Measurements from ENCODE around the gene LRRC15.

LRRC15 gene

GRCh38 chr3:194333212-194333980 is 36.1 kb downstream of the LRRC15 start:
- peak; percentile 76 for DNase-seq (ENCODE audit: low read depth, low spot score)

- DNase-seq (ENCODE audit: low read depth, low spot score) = no peak
Measured at GRCh38 chr3:194332858-194333211, 36.7 kb downstream of the LRRC15 start.

GRCh38 chr3:194330579-194330978 is 39.0 kb downstream of the LRRC15 start:
- DNase-seq (ENCODE audit: low read depth, low spot score) = no peak

- no peak for DNase-seq (ENCODE audit: low read depth, low spot score)
Measured at GRCh38 chr3:194330160-194330559, 39.4 kb downstream of the LRRC15 start.

- no peak for DNase-seq (ENCODE audit: low read depth, low spot score)
Measured at GRCh38 chr3:194329583-194329965, 40.0 kb downstream of the LRRC15 start.

- DNase-seq (ENCODE audit: low read depth, low spot score) = no peak
Measured at GRCh38 chr3:194328942-194329582, 40.5 kb downstream of the LRRC15 start.

- DNase-seq (ENCODE audit: low read depth, low spot score) = no peak
Measured at GRCh38 chr3:194328053-194328657, 41.4 kb downstream of the LRRC15 start.

GRCh38 chr3:194327218-194328052 is 42.1 kb downstream of the LRRC15 start:
- no peak for DNase-seq (ENCODE audit: low read depth, low spot score)

GRCh38 chr3:194326968-194327217 is 42.6 kb downstream of the LRRC15 start:
- DNase-seq (ENCODE audit: low read depth, low spot score) = no peak

GRCh38 chr3:194326192-194326967 is 43.2 kb downstream of the LRRC15 start:
- no peak for DNase-seq (ENCODE audit: low read depth, low spot score)

- no peak for DNase-seq (ENCODE audit: low read depth, low spot score)
Measured at GRCh38 chr3:194325424-194326153, 44.0 kb downstream of the LRRC15 start.

- no peak for DNase-seq (ENCODE audit: low read depth, low spot score)
Measured at GRCh38 chr3:194324823-194325327, 44.7 kb downstream of the LRRC15 start.

GRCh38 chr3:194323785-194324735 is 45.5 kb downstream of the LRRC15 start:
- no peak for DNase-seq (ENCODE audit: low read depth, low spot score)

- no peak for DNase-seq (ENCODE audit: low read depth, low spot score)
Measured at GRCh38 chr3:194322678-194323211, 46.8 kb downstream of the LRRC15 start.

GRCh38 chr3:194321693-194322640 is 47.6 kb downstream of the LRRC15 start:
- DNase-seq (ENCODE audit: low read depth, low spot score) = no peak

GRCh38 chr3:194320744-194321243 is 48.7 kb downstream of the LRRC15 start:
- no peak for DNase-seq (ENCODE audit: low read depth, low spot score)

- DNase-seq (ENCODE audit: low read depth, low spot score) = no peak
Measured at GRCh38 chr3:194320100-194320499, 49.4 kb downstream of the LRRC15 start.

All from activated naive CD8-positive, alpha-beta T cell treated with anti-CD3 and anti-CD28 coated beads, Interleukin-2, amount 50 U/mL, for 16 hours (primary cell).